Liver (tissue), 9 donors: Measurements from ENCODE around the gene DLK2. TPM values are rescaled to one million over a fixed set of nuclear protein-coding genes. Genes with fewer than 3 reads are reported as not detected.
A peak's percentile ranks its signal among the peaks of the same experiment; 100 is the strongest.

Experiments
- DNase-seq: peaks from one replicate; pipeline ENCODE4 v3.0.0-alpha.2; 2017; ENCODE audit warnings: low spot score
- H3K27ac ChIP-seq, 2 donors: one replicate each; pipeline ENCODE4 v1.7.0; 2013; ENCODE audit warnings: inconsistent platforms in 2 of 2, low read length in 2 of 2, control low read depth in 1 of 2, low read depth in 1 of 2, mild to moderate bottlenecking in 1 of 2
- H3K27me3 ChIP-seq, 4 donors: one replicate each; pipeline versions ENCODE4 v1.6.1 to v1.7.0; 2013; ENCODE audit warnings: low read length in 3 of 4, inconsistent platforms in 1 of 4, mild to moderate bottlenecking in 1 of 4, moderate library complexity in 1 of 4; ENCODE audit not compliant: control insufficient read depth in 4 of 4, insufficient read depth in 4 of 4
- H3K36me3 ChIP-seq, 4 donors: one replicate each; pipeline versions ENCODE4 v1.6.1 to v1.7.0; 2013; ENCODE audit warnings: low read length in 3 of 4, mild to moderate bottlenecking in 3 of 4, low read depth in 1 of 4, moderate library complexity in 1 of 4; ENCODE audit not compliant: control insufficient read depth in 4 of 4, insufficient read depth in 3 of 4
- H3K4me1 ChIP-seq, 4 donors: one replicate each; pipeline versions ENCODE4 v1.6.1 to v1.7.0; 2013; ENCODE audit warnings: low read length in 3 of 4, mild to moderate bottlenecking in 3 of 4, moderate library complexity in 1 of 4; ENCODE audit not compliant: control insufficient read depth in 4 of 4, insufficient read depth in 4 of 4
- H3K4me3 ChIP-seq, 3 donors: one replicate each; pipeline versions ENCODE4 v1.6.1 to v1.7.0; 2013; ENCODE audit warnings: low read length in 3 of 3, control low read depth in 1 of 3, low read depth in 1 of 3, mild to moderate bottlenecking in 1 of 3
- H3K9ac ChIP-seq, 2 donors: one replicate each; pipeline ENCODE4 v1.7.0; 2013; ENCODE audit warnings: low read length in 2 of 2, mild to moderate bottlenecking in 2 of 2, moderate library complexity in 2 of 2, control low read depth in 1 of 2, low read depth in 1 of 2
- H3K9me3 ChIP-seq, 4 donors: one replicate each; pipeline versions ENCODE4 v1.6.1 to v1.7.0; 2013; ENCODE audit warnings: low read length in 3 of 4; ENCODE audit not compliant: control insufficient read depth in 4 of 4
- ATF3 ChIP-seq: IDR thresholded peaks from 2 replicates; pipeline ENCODE4 v1.6.1; 2016; ENCODE audit warnings: antibody characterized with exemption
- CTCF ChIP-seq: fragments of 150-350 bp; IDR thresholded peaks from 2 replicates; pipeline ENCODE4 v1.5.1; 2017; ENCODE audit warnings: improper control_type of control experiment, low read depth, low read length; ENCODE audit not compliant: missing input control
- EGR1 ChIP-seq, 2 donors: IDR thresholded peaks; 2 replicates each; pipeline ENCODE4 v1.6.1; 2016 to 2018; ENCODE audit warnings: antibody characterized with exemption in 2 of 2, low read depth in 2 of 2
- FOXA1 ChIP-seq: IDR thresholded peaks from 2 replicates; pipeline ENCODE4 v1.6.1; 2016; ENCODE audit warnings: antibody characterized with exemption
- FOXA2 ChIP-seq: IDR thresholded peaks from 2 replicates; pipeline ENCODE4 v1.6.1; 2016; ENCODE audit warnings: antibody characterized with exemption
- GABPA ChIP-seq, 2 donors: IDR thresholded peaks in 1 of 2; conservative IDR thresholded peaks in 1 of 2; 2 replicates each; pipeline ENCODE4 v1.6.1; 2016; ENCODE audit warnings: antibody characterized with exemption in 2 of 2, mild to moderate bottlenecking in 1 of 2, moderate library complexity in 1 of 2
- HNF4A ChIP-seq, 2 donors: conservative IDR thresholded peaks; 2 replicates each; pipeline ENCODE4 v1.6.1; 2016; ENCODE audit warnings: antibody characterized with exemption in 2 of 2, mild to moderate bottlenecking in 2 of 2
- HNF4G ChIP-seq: IDR thresholded peaks from 2 replicates; pipeline ENCODE4 v1.6.1; 2016; ENCODE audit warnings: antibody characterized with exemption
- JUND ChIP-seq, 2 donors: IDR thresholded peaks; 2 replicates each; pipeline ENCODE4 v1.6.1; 2016; ENCODE audit warnings: antibody characterized with exemption in 2 of 2
- MAX ChIP-seq: IDR thresholded peaks from 2 replicates; pipeline ENCODE4 v1.6.1; 2016; ENCODE audit warnings: antibody characterized with exemption
- NR2F2 ChIP-seq: IDR thresholded peaks from 2 replicates; pipeline ENCODE4 v1.6.1; 2016; ENCODE audit warnings: antibody characterized with exemption
- RAD21 ChIP-seq, 2 donors: IDR thresholded peaks; 2 replicates each; pipeline ENCODE4 v1.6.1; 2016; ENCODE audit warnings: antibody characterized with exemption in 2 of 2, mild to moderate bottlenecking in 2 of 2
- REST ChIP-seq: IDR thresholded peaks from 2 replicates; pipeline ENCODE4 v1.6.1; 2016; ENCODE audit warnings: antibody characterized with exemption, mild to moderate bottlenecking
- RXRA ChIP-seq, 2 donors: IDR thresholded peaks; 2 replicates each; pipeline ENCODE4 v1.6.1; 2017 to 2018; ENCODE audit warnings: antibody characterized with exemption in 2 of 2, mild to moderate bottlenecking in 1 of 2
- SP1 ChIP-seq: IDR thresholded peaks from 2 replicates; pipeline ENCODE4 v1.6.1; 2018; ENCODE audit warnings: antibody characterized with exemption, mild to moderate bottlenecking
- TAF1 ChIP-seq: conservative IDR thresholded peaks from 2 replicates; pipeline ENCODE4 v1.6.1; 2016; ENCODE audit warnings: antibody characterized with exemption, mild to moderate bottlenecking
- YY1 ChIP-seq: IDR thresholded peaks from 2 replicates; pipeline ENCODE4 v1.6.1; 2016; ENCODE audit warnings: antibody characterized with exemption, mild to moderate bottlenecking
- ZBTB33 ChIP-seq: IDR thresholded peaks from 2 replicates; pipeline ENCODE4 v1.6.1; 2016; ENCODE audit warnings: antibody characterized with exemption
- WGBS: extraction: QIAGEN DNeasy Blood & Tissue Kit; methylation state at CpG from one replicate; pipeline ENCODE4 v1.1.7; 2013; 5-methylcytosine and 5-hydroxymethylcytosine counted together
- polyA plus RNA-seq, 2 donors: library from polyadenylated mRNA; stranded (reverse) in 1 of 2; unstranded in 1 of 2; fragments of 200-250 nt in 1 of 2; fragments of >200 nt in 1 of 2; fragmentation: Nextera tagmentation in 1 of 2; extraction: Ambion mirVana in 1 of 2; gene quantifications; one replicate each; pipeline versions ENCODE4 v1.2.1 to v1.2.3, GENCODE V29; 2013 to 2015
- total RNA-seq, 2 donors: library from RNA; depleted of rRNA; stranded (reverse); fragments of >200 nt; gene quantifications; one replicate each; pipeline ENCODE4 v1.2.3, GENCODE V29; 2014
- donor health status: healthy.
- donor health status: healthy.
- donor health status: healthy.
- donor health status: healthy.
- donor health status: healthy.

The DLK2 gene
- total and polyA plus RNA-seq, 4 donors, result 0.08 to 1.0 (median 0.08) TPM; not detected in 1

GRCh38 chr6:43491750-43492661 lies 36.7 kb upstream of the DLK2 start:
- Histone ChIP-seq H3K9ac (no peak overlapping the region), H3K4me1 (peaks cover 10 to 35% (median 25%) of the 10 kb centered on the region in 4 donors), H3K9me3 (no peaks in the 10 kb centered on the region), H3K27ac (peak overlapping the region in 1 of 2 donors; percentile 41), H3K36me3 (no peaks in the 10 kb centered on the region), H3K4me3 (no peak overlapping the region), H3K27me3 (no peaks in the 10 kb centered on the region)
- TF ChIP-seq HNF4G (no peak), HNF4A (conservative IDR thresholded peaks at IDR 0.05) (peak in 1 of 2 donors; percentile 8), JUND (IDR thresholded peaks at IDR 0.05) (no peak)
- DNase-seq, result no peak
- WGBS, result 67% methylated on average over 10 of the region's 10 CpGs

- no peak for DNase-seq
- no peaks in the 10 kb centered on the region for H3K27me3 ChIP-seq
- no peaks in the 10 kb centered on the region for H3K36me3 ChIP-seq
- no peak overlapping the region for H3K4me3 ChIP-seq
- peak overlapping the region in 1 of 2 donors; percentile 44 for H3K27ac ChIP-seq
- peaks cover 10 to 26% (median 21%) of the 10 kb centered on the region in 4 donors for H3K4me1 ChIP-seq
- 29% methylated on average over 6 of the region's 6 CpGs for WGBS
- H3K9ac ChIP-seq, result no peak overlapping the region
- no peaks in the 10 kb centered on the region for H3K9me3 ChIP-seq
- TF ChIP-seq GABPA (IDR thresholded peaks at IDR 0.05 in 1 of 2, conservative IDR thresholded peaks at IDR 0.05 in 1 of 2) (no peak), HNF4G (peak; percentile 73), SP1 (peak; percentile 69), ZBTB33 (no peak), REST (no peak), MAX (no peak), RXRA (IDR thresholded peaks at IDR 0.05) (peak in 1 of 2 donors; percentile 45), NR2F2 (no peak), YY1 (no peak), TAF1 (no peak), FOXA2 (no peak), EGR1 (IDR thresholded peaks at IDR 0.05; ENCODE audit: low read depth in 2 of 2) (no peak), CTCF (no peak), FOXA1 (no peak), ATF3 (no peak), RAD21 (IDR thresholded peaks at IDR 0.05) (no peak), JUND (IDR thresholded peaks at IDR 0.05) (no peak), HNF4A (conservative IDR thresholded peaks at IDR 0.05) (peak; percentile 87 to 90)
Measured at GRCh38 chr6:43490523-43490939, 35.2 kb upstream of the DLK2 start.
